ENCODE results near the gene ZNF652. TPM values are rescaled to one million over a fixed set of nuclear protein-coding genes. Genes with fewer than 3 reads are reported as not detected.

Gene ZNF652
- total and polyA plus RNA-seq, 2 experiments from 2014 or later, result 36.2 to 54.5 TPM

GRCh38 chr17:49337884-49338283 lies 24.2 kb downstream of the ZNF652 start (continued):
- TF ChIP-seq ETS1 (IDR thresholded peaks at IDR 0.05), result no peak
- no peak for TF ChIP-seq EZH2 (IDR thresholded peaks at IDR 0.05; ENCODE audit: low read depth, unreplicated experiment)
- no peak for TF ChIP-seq POLR2AphosphoS5 (IDR thresholded peaks at IDR 0.05; ENCODE audit: low read depth)
- no peak for TF ChIP-seq EZH2phosphoT487 (IDR thresholded peaks at IDR 0.05; ENCODE audit: unreplicated experiment)
- TF ChIP-seq CREB1 (CRISPR knock-in tag; IDR thresholded peaks at IDR 0.05; ENCODE audit: low read depth), result no peak
- no peak for TF ChIP-seq STAT1 (IDR thresholded peaks at IDR 0.05; ENCODE audit: unreplicated experiment)
- no peak for TF ChIP-seq NANOG (IDR thresholded peaks at IDR 0.05; ENCODE audit: borderline replicate concordance)
- no peak for TF ChIP-seq REST (IDR thresholded peaks at IDR 0.05; ENCODE audit: unreplicated experiment)

GRCh38 chr17:49334744-49335512 lies 27.1 kb downstream of the ZNF652 start:
- DNase-seq (ENCODE audit: low spot score), result no peak
- H3K4me3 ChIP-seq, result no peak overlapping the region
- H3K79me2 ChIP-seq (replicated peaks; ENCODE audit: insufficient read depth), result peaks cover 88% of the 10 kb centered on the region
- H3K27me3 ChIP-seq (ENCODE audit: insufficient read depth), result no peaks in the 10 kb centered on the region
- H3K4me1 Mint-ChIP-seq, result peaks cover 13% of the 10 kb centered on the region
- no peaks in the 10 kb centered on the region for H3K9me3 Mint-ChIP-seq
- ATAC-seq, result no peak
- H3F3A ChIP-seq (replicated peaks; ENCODE audit: low read depth), result no peaks in the 10 kb centered on the region
- H4K20me1 ChIP-seq (replicated peaks; ENCODE audit: insufficient read depth), result peaks cover 15% of the 10 kb centered on the region; the same call in 1 of the 2 replicates
- no peaks in the 10 kb centered on the region for H3K27me3 Mint-ChIP-seq (ENCODE audit: insufficient read depth, low read depth, poor library complexity)
- no peaks in the 10 kb centered on the region for H3K36me3 ChIP-seq (ENCODE audit: insufficient read depth)
- H3K36me3 Mint-ChIP-seq (ENCODE audit: low read depth), result no peaks in the 10 kb centered on the region
- no peak overlapping the region for H3K4me2 ChIP-seq
- H3K27ac Mint-ChIP-seq, result no peak overlapping the region
- no peak overlapping the region for H3K4me3 Mint-ChIP-seq
- no peak overlapping the region for H2AFZ ChIP-seq
- TF ChIP-seq CTCF (conservative IDR thresholded peaks at IDR 0.05; ENCODE audit: low read depth in 2 of 2) (no peak), ZNF331 (CRISPR knock-in tag; IDR thresholded peaks at IDR 0.05; ENCODE audit: low read depth) (no peak), POLR2AphosphoS5 (IDR thresholded peaks at IDR 0.05; ENCODE audit: low read depth) (no peak), STAT1 (IDR thresholded peaks at IDR 0.05; ENCODE audit: unreplicated experiment) (no peak)
- H3K4me1 ChIP-seq (ENCODE audit: insufficient read depth), result peaks cover 7% of the 10 kb centered on the region
- H3K27ac ChIP-seq (ENCODE audit: low read depth), result no peak overlapping the region
- H3K9me2 ChIP-seq (ENCODE audit: insufficient read depth), result no peaks in the 10 kb centered on the region

Measured in GM23338 (cell line).